Parathyroid adenoma (tissue), 2 donors: ENCODE results near the gene C1QL2.

ENCODE experiments used
- H2AFZ ChIP-seq: fragments of 300-600 bp; sonication (generic); one replicate; pipeline ENCODE4 v1.7.0; 2017; ENCODE audit warnings: antibody characterized with exemption, mild to moderate bottlenecking
- H3K27ac ChIP-seq: fragments of 300-600 bp; sonication (generic); one replicate; pipeline ENCODE4 v1.7.0; 2017
- H3K27me3 ChIP-seq: fragments of 300-600 bp; sonication (generic); one replicate; pipeline ENCODE4 v1.7.0; 2017; ENCODE audit warnings: low read length; ENCODE audit not compliant: control insufficient read depth, insufficient read depth
- H3K36me3 ChIP-seq: fragments of 300-600 bp; sonication (generic); one replicate; pipeline ENCODE4 v1.7.0; 2017; ENCODE audit warnings: low read length; ENCODE audit not compliant: control insufficient read depth, insufficient read depth
- H3K4me1 ChIP-seq: fragments of 300-600 bp; sonication (generic); one replicate; pipeline ENCODE4 v1.7.0; 2017; ENCODE audit warnings: control low read depth
- H3K4me2 ChIP-seq: fragments of 300-600 bp; sonication (generic); one replicate; pipeline ENCODE4 v1.7.0; 2017; ENCODE audit warnings: low read length
- H3K4me3 ChIP-seq: fragments of 300-600 bp; sonication (generic); one replicate; pipeline ENCODE4 v1.7.0; 2017; ENCODE audit warnings: low read depth, low read length
- H3K79me2 ChIP-seq: fragments of 300-600 bp; sonication (generic); one replicate; pipeline ENCODE4 v1.7.0; 2017; ENCODE audit warnings: control low read depth
- H3K9ac ChIP-seq: fragments of 300-600 bp; sonication (generic); one replicate; pipeline ENCODE4 v1.7.0; 2017; ENCODE audit warnings: mild to moderate bottlenecking
- H3K9me3 ChIP-seq: fragments of 300-600 bp; sonication (generic); one replicate; pipeline ENCODE4 v1.7.0; 2017; ENCODE audit warnings: low read length; ENCODE audit not compliant: control insufficient read depth
- TF ChIP-seq, protein P1 (sequence below): fragments of 300-600 bp; sonication (generic); IDR thresholded peaks from one replicate; pipeline ENCODE4 v1.7.0; 2017; ENCODE audit warnings: antibody characterized with exemption, mild to moderate bottlenecking
- donor health status: primary hyperparathyroidism.

Gene C1QL2

DNA sequence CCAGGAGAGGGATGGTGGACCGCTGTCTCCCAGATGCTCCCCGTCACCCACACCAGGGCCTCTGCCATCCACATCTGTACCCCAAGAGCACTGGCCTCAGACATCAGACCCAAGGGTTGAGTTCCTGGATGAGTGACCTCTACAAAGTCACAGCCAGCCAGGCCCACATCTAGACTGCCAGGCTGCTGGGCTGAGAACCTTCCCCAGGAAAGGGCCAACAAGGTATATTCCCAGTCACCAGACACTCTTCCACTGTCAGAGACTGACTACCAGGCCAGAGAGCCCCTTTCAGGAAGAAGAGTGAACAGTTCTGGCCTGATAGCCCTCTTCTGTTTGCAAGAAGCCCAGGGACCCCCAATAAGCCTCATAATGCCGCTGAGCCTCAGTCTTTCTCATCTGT is 44.3 kb downstream of the C1QL2 start:
- Histone ChIP-seq H3K27me3 (no peaks in the 10 kb centered on the region), H3K9me3 (no peaks in the 10 kb centered on the region), H3K27ac (no peak overlapping the region), H3K79me2 (no peaks in the 10 kb centered on the region), H3K4me3 (no peak overlapping the region), H3K36me3 (no peaks in the 10 kb centered on the region), H3K4me1 (no peaks in the 10 kb centered on the region), H3K9ac (no peak overlapping the region), H2AFZ (no peak overlapping the region), H3K4me2 (no peak overlapping the region)
- TF ChIP-seq, protein P1, sequence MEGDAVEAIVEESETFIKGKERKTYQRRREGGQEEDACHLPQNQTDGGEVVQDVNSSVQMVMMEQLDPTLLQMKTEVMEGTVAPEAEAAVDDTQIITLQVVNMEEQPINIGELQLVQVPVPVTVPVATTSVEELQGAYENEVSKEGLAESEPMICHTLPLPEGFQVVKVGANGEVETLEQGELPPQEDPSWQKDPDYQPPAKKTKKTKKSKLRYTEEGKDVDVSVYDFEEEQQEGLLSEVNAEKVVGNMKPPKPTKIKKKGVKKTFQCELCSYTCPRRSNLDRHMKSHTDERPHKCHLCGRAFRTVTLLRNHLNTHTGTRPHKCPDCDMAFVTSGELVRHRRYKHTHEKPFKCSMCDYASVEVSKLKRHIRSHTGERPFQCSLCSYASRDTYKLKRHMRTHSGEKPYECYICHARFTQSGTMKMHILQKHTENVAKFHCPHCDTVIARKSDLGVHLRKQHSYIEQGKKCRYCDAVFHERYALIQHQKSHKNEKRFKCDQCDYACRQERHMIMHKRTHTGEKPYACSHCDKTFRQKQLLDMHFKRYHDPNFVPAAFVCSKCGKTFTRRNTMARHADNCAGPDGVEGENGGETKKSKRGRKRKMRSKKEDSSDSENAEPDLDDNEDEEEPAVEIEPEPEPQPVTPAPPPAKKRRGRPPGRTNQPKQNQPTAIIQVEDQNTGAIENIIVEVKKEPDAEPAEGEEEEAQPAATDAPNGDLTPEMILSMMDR = no peak

DNA sequence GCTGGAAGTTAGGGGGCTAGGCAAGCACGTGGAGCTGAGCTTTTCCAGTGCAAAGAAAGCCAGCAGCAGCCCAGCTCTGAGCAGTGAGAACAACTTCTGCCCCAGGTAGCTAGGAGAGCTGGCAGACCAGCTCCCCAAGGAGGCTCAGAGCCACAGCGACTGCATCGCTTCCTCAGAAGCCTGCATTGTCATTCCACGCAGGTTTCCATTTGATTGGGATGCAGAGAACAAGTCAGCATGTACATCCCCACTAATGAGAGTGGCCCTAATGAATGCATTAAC is 45.1 kb downstream of the C1QL2 start:
- Histone ChIP-seq H3K79me2 (no peaks in the 10 kb centered on the region), H3K9me3 (no peaks in the 10 kb centered on the region), H3K27ac (no peak overlapping the region), H3K4me2 (no peak overlapping the region), H3K4me1 (no peaks in the 10 kb centered on the region), H3K4me3 (no peak overlapping the region), H3K27me3 (no peaks in the 10 kb centered on the region), H3K36me3 (no peaks in the 10 kb centered on the region), H3K9ac (no peak overlapping the region), H2AFZ (no peak overlapping the region)
- TF ChIP-seq, protein P1 = no peak

DNA sequence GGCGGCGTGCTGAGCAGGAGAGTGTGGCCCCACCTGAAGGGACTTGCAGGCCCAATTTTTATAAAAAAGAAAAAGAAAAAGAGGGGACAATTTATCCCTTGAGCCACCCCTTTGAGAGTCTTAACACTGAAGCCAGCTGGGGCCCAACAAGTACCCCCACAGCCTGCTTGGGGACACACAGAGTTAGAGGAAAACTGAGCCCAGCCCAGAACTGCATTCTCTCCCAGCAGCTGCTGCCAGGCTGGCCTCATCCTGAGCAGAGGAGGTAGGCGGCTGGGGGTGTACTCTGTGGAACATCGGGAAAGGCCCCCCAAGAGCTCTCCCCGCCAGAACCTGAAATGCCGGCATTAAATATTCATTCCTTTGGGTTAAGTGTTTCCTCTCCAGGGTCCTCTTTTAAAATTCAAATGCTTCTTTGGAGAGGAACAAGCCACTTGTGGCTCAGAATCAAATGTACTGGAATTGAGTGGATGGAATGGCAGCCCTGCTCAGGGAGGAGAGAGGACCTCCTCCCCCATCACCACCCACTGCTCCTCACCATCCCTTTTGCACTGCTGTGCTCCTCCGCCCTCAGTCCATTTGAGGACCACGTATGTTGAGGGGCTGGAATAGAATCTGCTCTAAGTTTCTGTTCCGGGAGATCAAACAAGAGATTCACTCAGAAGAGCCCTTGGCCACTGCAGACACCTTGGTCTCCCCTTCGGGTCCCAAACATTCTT is 45.6 kb downstream of the C1QL2 start:
- Histone ChIP-seq H3K4me3 (no peak overlapping the region), H3K27ac (no peak overlapping the region), H3K9me3 (no peaks in the 10 kb centered on the region), H3K27me3 (no peaks in the 10 kb centered on the region), H3K4me1 (no peaks in the 10 kb centered on the region), H3K36me3 (no peaks in the 10 kb centered on the region), H2AFZ (no peak overlapping the region), H3K4me2 (no peak overlapping the region), H3K79me2 (no peaks in the 10 kb centered on the region), H3K9ac (no peak overlapping the region)
- TF ChIP-seq, protein P1 = no peak

DNA sequence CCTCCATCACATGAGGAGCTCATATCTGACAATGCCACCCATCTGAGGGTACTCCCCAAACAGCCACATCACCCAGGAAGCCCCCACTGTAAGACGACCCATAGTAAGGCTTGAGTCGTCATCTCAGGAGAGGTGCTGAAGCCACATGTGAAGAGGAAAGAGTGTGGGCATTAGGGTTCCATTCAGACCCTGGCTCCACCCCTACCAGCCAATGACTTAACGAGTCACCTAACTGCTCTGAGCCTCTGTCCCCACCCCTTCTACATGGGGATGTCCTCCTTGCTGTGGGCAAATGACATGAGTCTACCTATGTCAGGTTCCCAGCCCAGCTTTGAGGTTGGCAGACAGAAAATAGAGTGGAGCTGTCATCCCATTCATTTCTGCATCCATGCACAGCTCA is 46.3 kb downstream of the C1QL2 start:
- no peaks in the 10 kb centered on the region for H3K27me3 ChIP-seq

More for the DNA sequence above, 46.3 kb downstream of the C1QL2 start:
- Histone ChIP-seq H3K27ac (no peak overlapping the region), H3K79me2 (no peaks in the 10 kb centered on the region), H2AFZ (no peak overlapping the region), H3K4me2 (no peak overlapping the region), H3K36me3 (no peaks in the 10 kb centered on the region), H3K4me3 (no peak overlapping the region), H3K9me3 (no peaks in the 10 kb centered on the region), H3K4me1 (no peaks in the 10 kb centered on the region), H3K9ac (no peak overlapping the region)
- TF ChIP-seq, protein P1 = no peak
